Ishikawa (cell line): ENCODE data around the gene TRAF5.

Experiments used
- CEBPB ChIP-seq: IDR thresholded peaks from 2 replicates; pipeline ENCODE4 v1.6.1; 2012
- CREB1 ChIP-seq: IDR thresholded peaks from 2 replicates; pipeline ENCODE4 v1.6.1; 2012; ENCODE audit warnings: low read depth
- EGR1 ChIP-seq: IDR thresholded peaks from 2 replicates; pipeline ENCODE4 v1.6.1; 2012
- EP300 ChIP-seq: IDR thresholded peaks from 2 replicates; pipeline ENCODE4 v1.6.1; 2012; ENCODE audit warnings: borderline replicate concordance
- FOXM1 ChIP-seq: IDR thresholded peaks from 2 replicates; pipeline ENCODE4 v1.6.1; 2012; ENCODE audit warnings: low read depth, borderline replicate concordance
- NFIC ChIP-seq: IDR thresholded peaks from 2 replicates; pipeline ENCODE4 v1.6.1; 2012
- RAD21 ChIP-seq: IDR thresholded peaks from 2 replicates; pipeline ENCODE4 v1.6.1; 2012; ENCODE audit warnings: low read depth
- TAF1 ChIP-seq: IDR thresholded peaks from 2 replicates; pipeline ENCODE4 v1.6.1; 2012; ENCODE audit warnings: low read depth, mild to moderate bottlenecking
- TCF12 ChIP-seq: IDR thresholded peaks from 2 replicates; pipeline ENCODE4 v1.6.1; 2012; ENCODE audit warnings: low read depth
- TEAD4 ChIP-seq: IDR thresholded peaks from 2 replicates; pipeline ENCODE4 v1.6.1; 2012
- YY1 ChIP-seq: IDR thresholded peaks from 2 replicates; pipeline ENCODE4 v1.6.1; 2012; ENCODE audit warnings: low read depth
- ZBTB7A ChIP-seq: IDR thresholded peaks from 2 replicates; pipeline ENCODE4 v1.6.1; 2012; ENCODE audit warnings: low read depth
- TF ChIP-seq, protein P1 (sequence below): IDR thresholded peaks from 2 replicates; pipeline ENCODE4 v1.6.1; 2012
- TF ChIP-seq, protein P2 (sequence below): IDR thresholded peaks from 2 replicates; pipeline ENCODE4 v1.6.1; 2012
- TF ChIP-seq, protein P3 (sequence below): IDR thresholded peaks from 2 replicates; pipeline ENCODE4 v1.6.1; 2012; ENCODE audit warnings: low read depth, mild to moderate bottlenecking

Gene TRAF5

DNA sequence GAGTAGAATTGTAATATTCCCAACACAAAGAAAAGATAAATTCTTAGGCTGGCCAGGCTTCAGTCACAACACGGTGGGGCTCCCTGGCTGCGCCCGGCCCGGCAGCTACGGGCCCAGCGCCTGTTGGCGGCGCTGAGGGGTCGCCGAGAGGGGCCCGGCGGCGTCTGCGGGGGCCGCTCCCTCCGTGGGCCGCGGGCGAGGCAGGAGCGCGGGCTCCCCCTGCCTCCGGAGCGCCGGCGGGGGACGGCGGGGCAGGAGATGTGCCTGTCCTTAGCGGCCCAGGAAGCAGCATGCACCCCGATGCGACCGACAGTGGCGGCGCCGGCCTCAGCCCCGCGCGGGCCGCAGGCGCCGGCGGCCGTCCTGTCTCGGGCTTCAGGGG is 89.6 kb downstream of the TRAF5 start:
- 0 out of 2 replicates have a peak, but pooled peaks have one; percentile 33 for TF ChIP-seq ZBTB7A

DNA sequence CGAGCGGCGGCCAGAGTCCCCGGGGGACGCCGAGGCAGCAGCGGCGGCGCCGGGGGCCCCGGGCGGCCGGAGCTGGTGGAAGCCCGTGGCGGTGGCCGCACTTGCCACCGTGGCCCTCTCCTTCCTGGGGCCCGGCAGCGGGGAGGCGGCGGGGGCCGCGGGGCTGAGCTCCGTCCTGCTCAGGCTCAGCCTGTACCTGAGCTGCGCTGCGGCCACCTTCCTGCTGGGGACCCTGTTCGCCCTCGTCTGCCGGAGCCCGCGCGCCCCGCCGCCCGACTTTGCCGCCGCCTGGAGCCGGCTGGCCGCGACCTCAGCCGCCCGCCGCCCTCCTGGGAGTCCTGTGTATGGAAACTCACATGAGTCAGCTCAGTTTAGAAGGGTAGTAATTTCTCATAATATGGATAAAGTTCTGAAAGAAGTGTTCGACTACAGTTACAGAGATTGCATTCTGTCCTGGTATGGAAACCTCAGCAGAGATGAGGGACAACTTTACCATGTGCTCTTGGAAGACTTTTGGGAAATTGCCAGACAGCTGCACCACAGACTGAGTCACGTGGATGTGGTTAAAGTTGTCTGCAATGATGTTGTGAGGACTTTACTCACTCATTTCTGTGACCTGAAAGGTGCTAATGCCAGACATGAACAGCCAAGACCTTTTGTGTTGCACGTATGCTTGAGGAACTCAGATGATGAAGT is 90.1 kb downstream of the TRAF5 start:
- 0 out of 2 replicates have a peak, but pooled peaks have one; percentile 28 for TF ChIP-seq ZBTB7A
- TF ChIP-seq, protein P1, sequence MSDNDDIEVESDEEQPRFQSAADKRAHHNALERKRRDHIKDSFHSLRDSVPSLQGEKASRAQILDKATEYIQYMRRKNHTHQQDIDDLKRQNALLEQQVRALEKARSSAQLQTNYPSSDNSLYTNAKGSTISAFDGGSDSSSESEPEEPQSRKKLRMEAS = peak; percentile 61

DNA sequence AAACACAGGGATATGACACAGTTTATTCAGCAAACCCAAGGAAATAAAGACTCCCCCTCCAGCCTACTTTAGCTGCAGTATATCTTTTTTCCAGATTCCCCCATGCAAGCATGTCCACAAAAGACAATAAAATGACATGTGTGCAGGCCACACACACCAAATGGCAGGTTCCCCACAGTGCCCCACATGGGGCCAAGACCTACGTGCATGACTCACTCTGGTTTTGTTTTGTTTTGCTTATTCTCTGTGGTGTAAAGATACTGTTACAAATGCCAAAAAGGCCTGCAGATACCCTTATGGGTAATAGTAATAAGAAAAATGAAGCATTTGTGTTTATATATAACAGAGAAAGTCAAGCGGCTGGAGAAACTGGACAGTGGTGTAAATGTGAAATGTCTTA is 93.8 kb downstream of the TRAF5 start:
- no peak for TF ChIP-seq CEBPB
- no peak for TF ChIP-seq TEAD4
- no peak for TF ChIP-seq ZBTB7A
- TF ChIP-seq, protein P1 = no peak
- TF ChIP-seq EGR1 = no peak
- TF ChIP-seq TCF12 = no peak
- TF ChIP-seq NFIC = no peak
- TF ChIP-seq YY1 = no peak
- TF ChIP-seq, protein P2, sequence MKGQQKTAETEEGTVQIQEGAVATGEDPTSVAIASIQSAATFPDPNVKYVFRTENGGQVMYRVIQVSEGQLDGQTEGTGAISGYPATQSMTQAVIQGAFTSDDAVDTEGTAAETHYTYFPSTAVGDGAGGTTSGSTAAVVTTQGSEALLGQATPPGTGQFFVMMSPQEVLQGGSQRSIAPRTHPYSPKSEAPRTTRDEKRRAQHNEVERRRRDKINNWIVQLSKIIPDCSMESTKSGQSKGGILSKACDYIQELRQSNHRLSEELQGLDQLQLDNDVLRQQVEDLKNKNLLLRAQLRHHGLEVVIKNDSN = no peak
- TF ChIP-seq CREB1 = no peak
- TF ChIP-seq TAF1 = no peak
- TF ChIP-seq, protein P3, sequence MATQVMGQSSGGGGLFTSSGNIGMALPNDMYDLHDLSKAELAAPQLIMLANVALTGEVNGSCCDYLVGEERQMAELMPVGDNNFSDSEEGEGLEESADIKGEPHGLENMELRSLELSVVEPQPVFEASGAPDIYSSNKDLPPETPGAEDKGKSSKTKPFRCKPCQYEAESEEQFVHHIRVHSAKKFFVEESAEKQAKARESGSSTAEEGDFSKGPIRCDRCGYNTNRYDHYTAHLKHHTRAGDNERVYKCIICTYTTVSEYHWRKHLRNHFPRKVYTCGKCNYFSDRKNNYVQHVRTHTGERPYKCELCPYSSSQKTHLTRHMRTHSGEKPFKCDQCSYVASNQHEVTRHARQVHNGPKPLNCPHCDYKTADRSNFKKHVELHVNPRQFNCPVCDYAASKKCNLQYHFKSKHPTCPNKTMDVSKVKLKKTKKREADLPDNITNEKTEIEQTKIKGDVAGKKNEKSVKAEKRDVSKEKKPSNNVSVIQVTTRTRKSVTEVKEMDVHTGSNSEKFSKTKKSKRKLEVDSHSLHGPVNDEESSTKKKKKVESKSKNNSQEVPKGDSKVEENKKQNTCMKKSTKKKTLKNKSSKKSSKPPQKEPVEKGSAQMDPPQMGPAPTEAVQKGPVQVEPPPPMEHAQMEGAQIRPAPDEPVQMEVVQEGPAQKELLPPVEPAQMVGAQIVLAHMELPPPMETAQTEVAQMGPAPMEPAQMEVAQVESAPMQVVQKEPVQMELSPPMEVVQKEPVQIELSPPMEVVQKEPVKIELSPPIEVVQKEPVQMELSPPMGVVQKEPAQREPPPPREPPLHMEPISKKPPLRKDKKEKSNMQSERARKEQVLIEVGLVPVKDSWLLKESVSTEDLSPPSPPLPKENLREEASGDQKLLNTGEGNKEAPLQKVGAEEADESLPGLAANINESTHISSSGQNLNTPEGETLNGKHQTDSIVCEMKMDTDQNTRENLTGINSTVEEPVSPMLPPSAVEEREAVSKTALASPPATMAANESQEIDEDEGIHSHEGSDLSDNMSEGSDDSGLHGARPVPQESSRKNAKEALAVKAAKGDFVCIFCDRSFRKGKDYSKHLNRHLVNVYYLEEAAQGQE = no peak

DNA sequence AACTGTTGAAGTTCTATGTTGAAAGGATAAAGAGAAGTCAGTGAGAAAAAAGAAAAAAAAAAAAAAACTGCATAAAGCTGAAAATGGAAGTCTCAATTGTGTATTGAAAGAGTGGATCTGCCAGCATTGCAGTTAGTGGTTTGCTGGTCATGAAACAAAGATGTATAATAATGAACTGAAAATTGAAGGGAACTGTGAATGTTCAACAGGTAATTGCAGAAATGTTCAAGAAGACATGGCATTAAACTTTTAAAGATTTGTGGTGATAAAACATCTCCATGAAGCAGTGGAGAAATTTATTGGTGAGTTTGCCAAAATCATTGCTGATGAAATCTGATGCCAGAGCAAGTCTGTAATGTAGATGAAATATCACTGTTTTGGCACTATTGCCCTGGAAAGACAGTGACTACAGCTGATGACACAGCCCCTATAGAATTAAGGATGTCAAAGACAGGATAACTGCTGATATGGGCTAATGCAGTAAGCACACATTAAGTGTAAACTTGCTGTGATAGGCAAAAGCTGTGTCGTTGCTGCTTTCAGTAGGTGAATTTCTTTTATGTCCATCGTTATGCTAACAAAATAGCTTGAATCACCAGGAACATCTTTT is 94.3 kb downstream of the TRAF5 start:
- TF ChIP-seq, protein P3 = no peak
- TF ChIP-seq FOXM1 = no peak
- TF ChIP-seq, protein P2 = no peak
- no peak for TF ChIP-seq RAD21

DNA sequence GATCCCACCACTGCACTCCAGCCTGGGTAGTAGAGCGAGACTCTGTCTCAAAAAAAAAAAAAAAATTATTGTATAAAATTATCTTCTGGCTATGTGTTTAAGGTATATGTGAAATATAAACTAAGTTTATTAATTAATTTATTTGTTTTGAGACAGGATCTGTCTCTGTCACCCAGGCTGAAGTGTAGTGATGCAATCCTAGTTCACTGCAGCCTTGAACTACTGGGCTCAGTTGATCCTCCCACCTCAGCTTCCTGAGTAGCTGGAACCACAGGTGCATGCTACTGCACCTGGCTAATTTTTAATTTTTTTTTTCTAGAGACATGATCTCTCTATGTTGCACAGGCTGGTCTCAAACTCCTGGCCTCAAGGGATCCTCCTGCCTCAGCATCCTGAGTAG is 97.4 kb downstream of the TRAF5 start:
- TF ChIP-seq EP300 (no peak), TAF1 (no peak), EGR1 (no peak), ZBTB7A (no peak)
- TF ChIP-seq, protein P2 = no peak
